NCI-H510A treated with DMSO at 0.1 percent for 48 hours (cell line): ENCODE data around the gene SEZ6.

Experiments used
- DNase-seq: peaks from one replicate; lab custom pipeline; 2025; lab: John Stamatoyannopoulos, UW

Gene SEZ6

GRCh38 chr17:29005936-29006511, at the start of gene SEZ6:
Gene SEZ6 (minus strand): TSS chr17:29006033. CDS start chr17:29005869, 164 bp downstream.
- peak; percentile 58 for DNase-seq

GRCh38 chr17:29054835-29055234, 49.0 kb upstream of the SEZ6 start:
- DNase-seq = no peak

GRCh38 chr17:29051731-29052130, 45.9 kb upstream of the SEZ6 start:
- no peak for DNase-seq

GRCh38 chr17:29051194-29051593, 45.4 kb upstream of the SEZ6 start:
- no peak for DNase-seq

GRCh38 chr17:29050176-29050575, 44.3 kb upstream of the SEZ6 start:
- DNase-seq = no peak

GRCh38 chr17:29049541-29050145, 43.8 kb upstream of the SEZ6 start:
- DNase-seq = no peak

GRCh38 chr17:29048440-29049368, 42.9 kb upstream of the SEZ6 start:
- no peak for DNase-seq

- DNase-seq = no peak
Measured at GRCh38 chr17:29046473-29046839, 40.6 kb upstream of the SEZ6 start.

GRCh38 chr17:29045734-29046472, 40.1 kb upstream of the SEZ6 start:
- DNase-seq = no peak

GRCh38 chr17:29045026-29045425, 39.2 kb upstream of the SEZ6 start:
- DNase-seq = no peak

GRCh38 chr17:29043539-29044145, 37.8 kb upstream of the SEZ6 start:
- DNase-seq = no peak

- DNase-seq = peak; percentile 89
Measured at GRCh38 chr17:29042679-29043538, 37.1 kb upstream of the SEZ6 start, which contains the start of gene PIPOX. Gene PIPOX (plus strand): TSS chr17:29043141. CDS start chr17:29043226, 85 bp downstream.

- no peak for DNase-seq
Measured at GRCh38 chr17:29042026-29042678, 36.3 kb upstream of the SEZ6 start.

GRCh38 chr17:29041571-29041970, 35.7 kb upstream of the SEZ6 start:
- no peak for DNase-seq

GRCh38 chr17:29041091-29041490, 35.3 kb upstream of the SEZ6 start:
- DNase-seq = no peak

- DNase-seq = no peak
Measured at GRCh38 chr17:29039764-29040598, 34.1 kb upstream of the SEZ6 start.

GRCh38 chr17:29038085-29038795, 32.4 kb upstream of the SEZ6 start:
- no peak for DNase-seq

GRCh38 chr17:29037739-29038084, 31.9 kb upstream of the SEZ6 start:
- DNase-seq = no peak

- DNase-seq = no peak
Measured at GRCh38 chr17:29036584-29036983, 30.8 kb upstream of the SEZ6 start.
